ENCODE measurements around the gene PRXL2A.
"Not testable (repeated sequence)": the region's sequence is repeated elsewhere in the genome, so short reads cannot be mapped to it uniquely, and the experiment has no call there.

Gene PRXL2A, protein sequence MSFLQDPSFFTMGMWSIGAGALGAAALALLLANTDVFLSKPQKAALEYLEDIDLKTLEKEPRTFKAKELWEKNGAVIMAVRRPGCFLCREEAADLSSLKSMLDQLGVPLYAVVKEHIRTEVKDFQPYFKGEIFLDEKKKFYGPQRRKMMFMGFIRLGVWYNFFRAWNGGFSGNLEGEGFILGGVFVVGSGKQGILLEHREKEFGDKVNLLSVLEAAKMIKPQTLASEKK
- long read RNA-seq: 0 reads

DNA sequence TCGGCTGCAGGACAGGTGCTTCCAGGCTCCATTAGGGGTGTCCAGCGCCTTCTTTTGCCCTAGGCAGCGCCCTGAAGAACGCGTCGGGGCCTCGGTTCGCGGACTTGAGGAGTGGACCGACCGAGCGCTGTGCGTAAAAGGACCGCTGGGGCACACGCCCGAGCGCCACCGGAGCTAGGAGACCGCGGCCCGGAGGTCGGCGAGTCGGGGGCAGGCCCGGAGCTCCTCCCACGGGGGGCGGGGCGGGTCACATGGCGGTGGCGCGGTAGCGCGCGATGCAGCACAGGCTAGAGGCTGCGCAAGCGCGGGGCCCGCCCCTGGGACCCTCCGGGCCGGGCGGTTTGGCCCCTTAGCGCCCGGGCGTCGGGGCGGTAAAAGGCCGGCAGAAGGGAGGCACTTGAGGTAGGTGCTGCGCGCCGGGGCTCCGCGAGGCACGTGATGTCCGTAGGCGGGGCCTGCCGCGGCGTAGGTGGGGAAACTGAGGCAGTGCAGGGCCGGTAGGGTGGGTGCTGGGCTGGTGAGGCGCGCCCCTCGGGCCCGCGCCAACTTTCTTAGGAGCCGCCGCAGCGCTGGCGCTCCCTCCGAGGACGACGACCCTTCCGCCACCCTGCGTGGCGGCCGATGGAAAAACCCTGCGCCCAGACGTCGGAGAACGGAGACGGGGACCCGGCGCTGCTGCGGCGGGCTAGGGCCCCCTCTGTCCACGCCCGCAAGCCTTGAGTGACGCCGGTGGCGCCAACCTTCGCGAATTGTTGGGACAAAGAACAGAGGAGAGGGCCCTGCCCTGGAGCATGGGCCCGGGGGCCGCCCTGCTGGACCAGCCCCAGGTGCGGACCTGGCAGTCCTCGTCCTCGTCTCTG, at the start of gene PRXL2A:
Gene PRXL2A (plus strand): TSS at position 310 of the 860 bp plus-strand sequence. CDS start 11,917 bp downstream, outside the sequence.
- no peak for DNase-seq (ENCODE audit: low read depth in 1 of 2, low spot score in 1 of 2)
- TF ChIP-seq GABPA (IDR thresholded peaks at IDR 0.05; ENCODE audit: low read depth): no peak
- TF ChIP-seq POLR2AphosphoS5 (IDR thresholded peaks at IDR 0.05; ENCODE audit: low read depth): no peak
- TF ChIP-seq, protein P1, sequence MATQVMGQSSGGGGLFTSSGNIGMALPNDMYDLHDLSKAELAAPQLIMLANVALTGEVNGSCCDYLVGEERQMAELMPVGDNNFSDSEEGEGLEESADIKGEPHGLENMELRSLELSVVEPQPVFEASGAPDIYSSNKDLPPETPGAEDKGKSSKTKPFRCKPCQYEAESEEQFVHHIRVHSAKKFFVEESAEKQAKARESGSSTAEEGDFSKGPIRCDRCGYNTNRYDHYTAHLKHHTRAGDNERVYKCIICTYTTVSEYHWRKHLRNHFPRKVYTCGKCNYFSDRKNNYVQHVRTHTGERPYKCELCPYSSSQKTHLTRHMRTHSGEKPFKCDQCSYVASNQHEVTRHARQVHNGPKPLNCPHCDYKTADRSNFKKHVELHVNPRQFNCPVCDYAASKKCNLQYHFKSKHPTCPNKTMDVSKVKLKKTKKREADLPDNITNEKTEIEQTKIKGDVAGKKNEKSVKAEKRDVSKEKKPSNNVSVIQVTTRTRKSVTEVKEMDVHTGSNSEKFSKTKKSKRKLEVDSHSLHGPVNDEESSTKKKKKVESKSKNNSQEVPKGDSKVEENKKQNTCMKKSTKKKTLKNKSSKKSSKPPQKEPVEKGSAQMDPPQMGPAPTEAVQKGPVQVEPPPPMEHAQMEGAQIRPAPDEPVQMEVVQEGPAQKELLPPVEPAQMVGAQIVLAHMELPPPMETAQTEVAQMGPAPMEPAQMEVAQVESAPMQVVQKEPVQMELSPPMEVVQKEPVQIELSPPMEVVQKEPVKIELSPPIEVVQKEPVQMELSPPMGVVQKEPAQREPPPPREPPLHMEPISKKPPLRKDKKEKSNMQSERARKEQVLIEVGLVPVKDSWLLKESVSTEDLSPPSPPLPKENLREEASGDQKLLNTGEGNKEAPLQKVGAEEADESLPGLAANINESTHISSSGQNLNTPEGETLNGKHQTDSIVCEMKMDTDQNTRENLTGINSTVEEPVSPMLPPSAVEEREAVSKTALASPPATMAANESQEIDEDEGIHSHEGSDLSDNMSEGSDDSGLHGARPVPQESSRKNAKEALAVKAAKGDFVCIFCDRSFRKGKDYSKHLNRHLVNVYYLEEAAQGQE (IDR thresholded peaks at IDR 0.05; ENCODE audit: insufficient replicate concordance, low read depth): no peak
- TF ChIP-seq SPI1 (IDR thresholded peaks at IDR 0.05; ENCODE audit: borderline replicate concordance, low read depth): no peak
- TF ChIP-seq, protein P2, sequence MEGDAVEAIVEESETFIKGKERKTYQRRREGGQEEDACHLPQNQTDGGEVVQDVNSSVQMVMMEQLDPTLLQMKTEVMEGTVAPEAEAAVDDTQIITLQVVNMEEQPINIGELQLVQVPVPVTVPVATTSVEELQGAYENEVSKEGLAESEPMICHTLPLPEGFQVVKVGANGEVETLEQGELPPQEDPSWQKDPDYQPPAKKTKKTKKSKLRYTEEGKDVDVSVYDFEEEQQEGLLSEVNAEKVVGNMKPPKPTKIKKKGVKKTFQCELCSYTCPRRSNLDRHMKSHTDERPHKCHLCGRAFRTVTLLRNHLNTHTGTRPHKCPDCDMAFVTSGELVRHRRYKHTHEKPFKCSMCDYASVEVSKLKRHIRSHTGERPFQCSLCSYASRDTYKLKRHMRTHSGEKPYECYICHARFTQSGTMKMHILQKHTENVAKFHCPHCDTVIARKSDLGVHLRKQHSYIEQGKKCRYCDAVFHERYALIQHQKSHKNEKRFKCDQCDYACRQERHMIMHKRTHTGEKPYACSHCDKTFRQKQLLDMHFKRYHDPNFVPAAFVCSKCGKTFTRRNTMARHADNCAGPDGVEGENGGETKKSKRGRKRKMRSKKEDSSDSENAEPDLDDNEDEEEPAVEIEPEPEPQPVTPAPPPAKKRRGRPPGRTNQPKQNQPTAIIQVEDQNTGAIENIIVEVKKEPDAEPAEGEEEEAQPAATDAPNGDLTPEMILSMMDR (IDR thresholded peaks at IDR 0.05; ENCODE audit: insufficient read depth, low read length): no peak
- peak within 1 kb of the TSS; percentile 22 for H3K4me3 ChIP-seq (replicated peaks; ENCODE audit: insufficient read depth, low read length)
- peaks cover 29% of the 10 kb centered on the region for H3K27me3 ChIP-seq (ENCODE audit: insufficient read depth, poor library complexity, severe bottlenecking)
- no peak within 1 kb of the TSS for H3K27ac ChIP-seq (replicated peaks)

DNA sequence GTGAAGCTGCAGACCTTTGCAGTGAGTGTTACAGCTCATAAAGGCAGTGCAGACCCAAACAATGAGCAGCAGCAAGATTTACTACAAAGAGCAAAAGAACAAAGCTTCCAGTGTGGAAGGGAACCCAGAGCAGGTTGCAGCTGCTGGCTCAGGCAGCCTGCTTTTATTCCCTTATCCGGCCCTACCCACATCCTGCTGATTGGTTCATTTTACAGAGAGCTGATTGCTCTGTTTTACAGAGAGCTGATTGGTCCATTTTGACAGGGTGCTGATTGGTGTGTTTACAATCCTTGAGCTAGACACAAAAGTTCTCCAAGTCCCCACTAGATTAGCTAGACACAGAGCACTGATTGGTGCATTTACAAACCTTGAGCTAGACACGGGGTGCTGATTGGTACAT, 49.4 kb upstream of the PRXL2A start:
- not testable (repeated sequence) for H3K4me3 ChIP-seq (replicated peaks; ENCODE audit: insufficient read depth, low read length); DNase-seq (ENCODE audit: low read depth in 1 of 2, low spot score in 1 of 2); H3K27ac ChIP-seq (replicated peaks)
- H3K27me3 ChIP-seq (ENCODE audit: insufficient read depth, poor library complexity, severe bottlenecking): peaks cover 18% of the 10 kb centered on the region

DNA sequence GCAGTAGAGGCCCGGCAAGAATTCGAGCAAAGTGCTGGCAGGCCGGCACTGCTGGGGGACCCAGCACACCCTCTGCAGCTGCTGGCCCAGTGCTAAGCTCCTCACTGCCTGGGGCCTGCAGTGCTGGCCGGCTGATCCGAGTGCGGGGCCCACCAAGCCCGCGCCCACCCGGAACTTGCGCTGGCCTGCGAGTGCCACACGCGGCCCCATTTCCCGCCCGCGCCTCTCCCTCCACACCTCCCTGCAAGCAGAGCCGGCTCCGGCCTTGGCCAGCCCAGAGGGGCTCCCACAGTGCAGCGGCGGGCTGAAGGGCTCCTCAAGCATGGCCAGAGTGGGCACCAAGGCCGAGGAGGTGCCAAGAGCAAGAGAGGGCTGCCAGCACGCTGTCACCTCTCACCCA, 48.7 kb upstream of the PRXL2A start:
- peaks cover 18% of the 10 kb centered on the region for H3K27me3 ChIP-seq (ENCODE audit: insufficient read depth, poor library complexity, severe bottlenecking)
- no peak overlapping the region for H3K4me3 ChIP-seq (replicated peaks; ENCODE audit: insufficient read depth, low read length)
- H3K27ac ChIP-seq (replicated peaks): no peak overlapping the region
- no peak for TF ChIP-seq POLR2AphosphoS5 (IDR thresholded peaks at IDR 0.05; ENCODE audit: low read depth)
- TF ChIP-seq, protein P1 (IDR thresholded peaks at IDR 0.05; ENCODE audit: insufficient replicate concordance, low read depth): no peak
- TF ChIP-seq GABPA (IDR thresholded peaks at IDR 0.05; ENCODE audit: low read depth): no peak
- no peak for TF ChIP-seq SPI1 (IDR thresholded peaks at IDR 0.05; ENCODE audit: borderline replicate concordance, low read depth)
- TF ChIP-seq, protein P2 (IDR thresholded peaks at IDR 0.05; ENCODE audit: insufficient read depth, low read length): no peak
- no peak for DNase-seq (ENCODE audit: low read depth in 1 of 2, low spot score in 1 of 2)

DNA sequence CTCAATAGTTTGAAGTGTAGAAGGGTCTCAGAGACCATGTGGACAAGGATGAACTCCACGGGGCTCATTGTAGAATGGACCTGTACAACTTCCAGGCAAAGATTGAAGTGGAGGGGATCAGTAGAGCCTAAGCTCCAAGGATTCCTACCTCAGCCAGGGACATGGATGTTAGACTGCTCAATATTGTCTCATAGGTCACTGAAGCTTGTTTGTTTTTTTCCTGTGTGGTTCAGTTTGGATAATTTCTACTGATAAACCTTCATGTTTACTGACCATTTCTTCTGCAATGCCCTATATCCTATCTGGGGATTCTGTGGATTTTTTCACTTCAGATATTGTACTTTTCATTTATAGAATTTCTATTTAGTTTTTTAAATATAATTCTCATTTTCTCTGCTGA, 42.8 kb upstream of the PRXL2A start:
- Histone ChIP-seq H3K27ac (replicated peaks) (no peak overlapping the region), H3K4me3 (replicated peaks; ENCODE audit: insufficient read depth, low read length) (no peak overlapping the region), H3K27me3 (ENCODE audit: insufficient read depth, poor library complexity, severe bottlenecking) (no peaks in the 10 kb centered on the region)
- TF ChIP-seq GABPA (IDR thresholded peaks at IDR 0.05; ENCODE audit: low read depth): no peak
- TF ChIP-seq POLR2AphosphoS5 (IDR thresholded peaks at IDR 0.05; ENCODE audit: low read depth): no peak
- TF ChIP-seq SPI1 (IDR thresholded peaks at IDR 0.05; ENCODE audit: borderline replicate concordance, low read depth): no peak
- TF ChIP-seq, protein P1 (IDR thresholded peaks at IDR 0.05; ENCODE audit: insufficient replicate concordance, low read depth): no peak
- TF ChIP-seq, protein P2 (IDR thresholded peaks at IDR 0.05; ENCODE audit: insufficient read depth, low read length): no peak
- DNase-seq (ENCODE audit: low read depth in 1 of 2, low spot score in 1 of 2): no peak

All from HL-60 (cell line).